HepG2 (cell line): ENCODE results near the gene NUDT3. TPM values are rescaled to one million over a fixed set of nuclear protein-coding genes. Genes with fewer than 3 reads are reported as not detected.

ENCODE experiments used
- ARHGAP35 ChIP-seq: sonication (generic); formaldehyde crosslinking; IDR thresholded peaks from 2 replicates; pipeline ENCODE4 v1.9.0; 2022; ENCODE audit warnings: mild to moderate bottlenecking, inconsistent platforms, moderate library complexity, missing genetic modification reagents, borderline replicate concordance
- DMAP1 ChIP-seq: IDR thresholded peaks from 2 replicates; pipeline ENCODE4 v1.6.1; 2016
- FLYWCH1 ChIP-seq: sonication (generic); formaldehyde crosslinking; IDR thresholded peaks from 2 replicates; pipeline ENCODE4 v1.8.1; 2023; ENCODE audit warnings: mild to moderate bottlenecking, missing genetic modification reagents
- FOSL1 ChIP-seq: sonication (generic); formaldehyde crosslinking; IDR thresholded peaks from 2 replicates; pipeline ENCODE4 v1.9.0; 2021; ENCODE audit warnings: missing genetic modification reagents, borderline replicate concordance
- HNRNPH1 ChIP-seq: fragments of 200-400 bp; formaldehyde crosslinking; optimal IDR thresholded peaks from 2 replicates; pipeline ENCODE3; 2017; ENCODE audit warnings: mild to moderate bottlenecking, low read depth, low read length
- IRF2 ChIP-seq: IDR thresholded peaks from 2 replicates; pipeline ENCODE4 v1.6.1; 2018; ENCODE audit warnings: missing genetic modification reagents, missing compliant biosample characterization
- KLF6 ChIP-seq: IDR thresholded peaks from 2 replicates; pipeline ENCODE4 v1.8.0; 2016; ENCODE audit warnings: missing biosample characterization, missing genetic modification reagents
- MATR3 ChIP-seq: sonication (generic); formaldehyde crosslinking; IDR thresholded peaks from 2 replicates; pipeline ENCODE4 v1.4.0; 2020; ENCODE audit warnings: missing genetic modification reagents
- MTA1 ChIP-seq: sonication (generic); formaldehyde crosslinking; IDR thresholded peaks from 2 replicates; pipeline ENCODE4 v1.4.0; 2020; ENCODE audit warnings: missing genetic modification reagents, mild to moderate bottlenecking, borderline replicate concordance
- RARG ChIP-seq: sonication (generic); formaldehyde crosslinking; IDR thresholded peaks from 2 replicates; pipeline ENCODE4 v1.4.0; 2020; ENCODE audit warnings: low read depth, mild to moderate bottlenecking, missing genetic modification reagents
- SMYD3 ChIP-seq: sonication (generic); formaldehyde crosslinking; IDR thresholded peaks from 2 replicates; pipeline ENCODE4 v1.8.1; 2023; ENCODE audit warnings: mild to moderate bottlenecking, missing genetic modification reagents
- SNRNP70 ChIP-seq: fragments of 200-400 bp; formaldehyde crosslinking; IDR thresholded peaks from 2 replicates; pipeline ENCODE4 v1.6.1; 2017; ENCODE audit warnings: mild to moderate bottlenecking, low read depth, low read length, moderate library complexity
- TEAD3 ChIP-seq: optimal IDR thresholded peaks from 2 replicates; pipeline ENCODE3; 2016; ENCODE audit warnings: borderline replicate concordance
- ZNF451 ChIP-seq: sonication (generic); formaldehyde crosslinking; IDR thresholded peaks from 2 replicates; pipeline ENCODE4 v1.5.0; 2020; ENCODE audit warnings: mild to moderate bottlenecking, missing genetic modification reagents
- ZNF644 ChIP-seq: IDR thresholded peaks from 2 replicates; pipeline ENCODE4 v1.6.1; 2016; ENCODE audit warnings: low read depth
- ZNF777 ChIP-seq: sonication (generic); formaldehyde crosslinking; IDR thresholded peaks from 2 replicates; pipeline ENCODE4 v1.4.0; 2020; ENCODE audit warnings: missing genetic modification reagents
- polyA plus RNA-seq, 8 experiments: library from polyadenylated mRNA; depleted of rRNA in 3 of 8; stranded (reverse) in 7 of 8; unstranded in 1 of 8; fragments of >200 nt; fragmentation: Illumina TruSeq in 4 of 8; extraction: Trizol in 4 of 8; gene quantifications; 2 replicates each; pipeline versions ENCODE4 v1.2.1 to v1.2.3, GENCODE V29; 2011 to 2016; ENCODE audit warnings: low read depth in 4 of 8, missing spikeins in 1 of 8, mixed read lengths in 1 of 8; ENCODE audit not compliant: insufficient read depth in 1 of 8
- total RNA-seq, 5 experiments: library from RNA; depleted of rRNA; stranded (reverse); fragments of >200 nt; fragmentation: Illumina TruSeq; extraction: Trizol; gene quantifications; 2 replicates each; pipeline ENCODE4 v1.2.3, GENCODE V29; 2016; ENCODE audit warnings: low read depth in 1 of 5
- TF ChIP-seq, protein P1 (sequence below): sonication (generic); formaldehyde crosslinking; IDR thresholded peaks from 2 replicates; pipeline ENCODE4 v1.8.1; 2023; ENCODE audit warnings: mild to moderate bottlenecking, inconsistent platforms, moderate library complexity, missing genetic modification reagents, borderline replicate concordance
- TF ChIP-seq, protein P2 (sequence below): sonication (generic); formaldehyde crosslinking; IDR thresholded peaks from 2 replicates; pipeline ENCODE4 v1.8.0; 2023; ENCODE audit warnings: mild to moderate bottlenecking, missing genetic modification reagents
- TF ChIP-seq, protein P3 (sequence below): sonication (generic); formaldehyde crosslinking; IDR thresholded peaks from 2 replicates; pipeline ENCODE4 v1.4.0; 2020; ENCODE audit warnings: missing genetic modification reagents
- TF ChIP-seq, protein P4 (sequence below): sonication (generic); formaldehyde crosslinking; IDR thresholded peaks from 2 replicates; pipeline ENCODE4 v1.4.0; 2020; ENCODE audit warnings: mild to moderate bottlenecking, missing genetic modification reagents

NUDT3 gene
- total and polyA plus RNA-seq, 2 of the 13 experiments (the other 11 are each of a cell fraction or from before 2014, with no cell fraction given) = 20.2 to 20.6 TPM

DNA sequence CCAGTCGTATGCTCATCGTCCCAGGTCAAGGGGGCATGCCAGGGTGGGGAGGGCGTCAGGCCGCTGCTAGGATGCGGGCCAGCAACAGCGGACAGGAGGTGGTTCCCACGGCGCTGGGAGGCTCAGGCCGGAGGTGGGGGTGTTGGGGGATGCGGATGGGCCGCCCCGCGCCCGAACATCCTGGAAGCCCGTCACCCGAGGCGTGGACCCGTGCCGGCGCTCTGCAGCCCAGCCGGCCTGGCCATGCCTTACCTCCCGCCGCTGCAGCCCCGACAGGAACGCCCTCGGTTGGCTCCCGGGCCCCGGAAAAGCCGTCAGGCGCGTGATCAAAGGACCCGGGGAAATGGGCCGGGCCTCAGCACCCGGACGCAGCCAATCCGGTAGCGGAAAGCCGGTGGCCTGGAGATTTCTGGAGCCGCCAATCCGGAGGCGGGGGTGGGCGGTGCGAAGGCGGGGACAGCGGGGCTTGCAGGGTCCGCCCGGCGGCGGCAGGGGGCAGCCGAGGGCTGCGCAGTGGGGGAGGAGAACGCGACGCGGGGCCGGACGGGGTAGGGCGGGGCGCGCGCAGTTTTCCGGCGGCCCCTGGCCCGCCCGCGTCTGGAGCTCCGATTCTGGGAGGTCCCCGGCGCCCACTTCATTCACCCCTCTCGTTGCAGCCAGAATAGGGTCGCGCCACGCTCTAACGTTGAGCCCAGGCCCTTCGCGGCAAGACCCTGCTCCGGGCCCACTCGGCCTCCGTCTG, 143.6 kb downstream of the NUDT3 start, which contains the start of gene SMIM29 (continued):
- TF ChIP-seq MATR3 (CRISPR knock-in tag) = no peak
- no peak for TF ChIP-seq ZNF644
- TF ChIP-seq ZNF777 (CRISPR knock-in tag) = peak; percentile 79
- TF ChIP-seq KLF6 = no peak; the same call in none of the 2 replicates
- TF ChIP-seq FLYWCH1 = no peak
- TF ChIP-seq FOSL1 = no peak
- peak; percentile 60 for TF ChIP-seq ZNF451 (CRISPR knock-in tag)
- no peak for TF ChIP-seq HNRNPH1
- TF ChIP-seq, protein P1, sequence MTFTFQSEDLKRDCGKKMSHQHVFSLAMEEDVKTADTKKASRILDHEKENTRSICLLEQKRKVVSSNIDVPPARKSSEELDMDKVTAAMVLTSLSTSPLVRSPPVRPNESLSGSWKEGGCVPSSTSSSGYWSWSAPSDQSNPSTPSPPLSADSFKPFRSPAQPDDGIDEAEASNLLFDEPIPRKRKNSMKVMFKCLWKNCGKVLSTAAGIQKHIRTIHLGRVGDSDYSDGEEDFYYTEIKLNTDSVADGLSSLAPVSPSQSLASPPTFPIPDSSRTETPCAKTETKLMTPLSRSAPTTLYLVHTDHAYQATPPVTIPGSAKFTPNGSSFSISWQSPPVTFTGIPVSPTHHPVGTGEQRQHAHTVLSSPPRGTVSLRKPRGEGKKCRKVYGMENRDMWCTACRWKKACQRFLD (CRISPR knock-in tag) = no peak
- TF ChIP-seq TEAD3 = no peak
- TF ChIP-seq RARG = 0 out of 2 replicates have a peak, but pooled peaks have one; percentile 77
- TF ChIP-seq MTA1 (CRISPR knock-in tag) = peak; percentile 50; the same call in 1 of the 2 replicates
- peak; percentile 85 for TF ChIP-seq ARHGAP35 (CRISPR knock-in tag)
- TF ChIP-seq, protein P2, sequence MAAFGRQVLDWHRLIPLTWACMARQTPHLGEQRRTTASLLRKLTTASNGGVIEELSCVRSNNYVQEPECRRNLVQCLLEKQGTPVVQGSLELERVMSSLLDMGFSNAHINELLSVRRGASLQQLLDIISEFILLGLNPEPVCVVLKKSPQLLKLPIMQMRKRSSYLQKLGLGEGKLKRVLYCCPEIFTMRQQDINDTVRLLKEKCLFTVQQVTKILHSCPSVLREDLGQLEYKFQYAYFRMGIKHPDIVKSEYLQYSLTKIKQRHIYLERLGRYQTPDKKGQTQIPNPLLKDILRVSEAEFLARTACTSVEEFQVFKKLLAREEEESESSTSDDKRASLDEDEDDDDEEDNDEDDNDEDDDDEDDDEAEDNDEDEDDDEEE = no peak; the same call in 1 of the 2 replicates
- TF ChIP-seq, protein P3, sequence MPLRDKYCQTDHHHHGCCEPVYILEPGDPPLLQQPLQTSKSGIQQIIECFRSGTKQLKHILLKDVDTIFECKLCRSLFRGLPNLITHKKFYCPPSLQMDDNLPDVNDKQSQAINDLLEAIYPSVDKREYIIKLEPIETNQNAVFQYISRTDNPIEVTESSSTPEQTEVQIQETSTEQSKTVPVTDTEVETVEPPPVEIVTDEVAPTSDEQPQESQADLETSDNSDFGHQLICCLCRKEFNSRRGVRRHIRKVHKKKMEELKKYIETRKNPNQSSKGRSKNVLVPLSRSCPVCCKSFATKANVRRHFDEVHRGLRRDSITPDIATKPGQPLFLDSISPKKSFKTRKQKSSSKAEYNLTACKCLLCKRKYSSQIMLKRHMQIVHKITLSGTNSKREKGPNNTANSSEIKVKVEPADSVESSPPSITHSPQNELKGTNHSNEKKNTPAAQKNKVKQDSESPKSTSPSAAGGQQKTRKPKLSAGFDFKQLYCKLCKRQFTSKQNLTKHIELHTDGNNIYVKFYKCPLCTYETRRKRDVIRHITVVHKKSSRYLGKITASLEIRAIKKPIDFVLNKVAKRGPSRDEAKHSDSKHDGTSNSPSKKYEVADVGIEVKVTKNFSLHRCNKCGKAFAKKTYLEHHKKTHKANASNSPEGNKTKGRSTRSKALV (CRISPR knock-in tag) = no peak; the same call in none of the 2 replicates
- TF ChIP-seq SMYD3 (CRISPR knock-in tag) = no peak
- TF ChIP-seq DMAP1 = peak; percentile 66
- TF ChIP-seq, protein P4, sequence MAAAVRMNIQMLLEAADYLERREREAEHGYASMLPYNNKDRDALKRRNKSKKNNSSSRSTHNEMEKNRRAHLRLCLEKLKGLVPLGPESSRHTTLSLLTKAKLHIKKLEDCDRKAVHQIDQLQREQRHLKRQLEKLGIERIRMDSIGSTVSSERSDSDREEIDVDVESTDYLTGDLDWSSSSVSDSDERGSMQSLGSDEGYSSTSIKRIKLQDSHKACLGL (CRISPR knock-in tag) = peak; percentile 90; the same call in 1 of the 2 replicates
- no peak for TF ChIP-seq SNRNP70
- peak; percentile 48; the same call in 1 of the 2 replicates for TF ChIP-seq IRF2 (CRISPR knock-in tag)
